Measurements from ENCODE around the gene ASCC1.

- TF ChIP-seq POLR2A (IDR thresholded peaks at IDR 0.05): no peak
- no peak for TF ChIP-seq CTCF (IDR thresholded peaks at IDR 0.05)
These were observed 105.2 kb downstream of the ASCC1 start for GRCh38 chr10:72110673-72111401.
